Uterus (tissue), 2 donors: ENCODE measurements around the gene OTUB2.

Experiments
- POLR2A ChIP-seq, 2 donors: fragments of 450-650 bp; IDR thresholded peaks; one replicate each; pipeline ENCODE4 v1.6.1; 2016; ENCODE audit warnings: antibody characterized with exemption in 2 of 2, mild to moderate bottlenecking in 1 of 2, moderate library complexity in 1 of 2
- TF ChIP-seq, protein P1 (sequence below), 4 experiments: fragments of 200-600 bp in 2 of 4; fragments of 450-650 bp in 2 of 4; sonication (generic) in 2 of 4; IDR thresholded peaks; one replicate each; pipeline ENCODE4 v1.5.1; 2016 to 2019; ENCODE audit warnings: antibody characterized with exemption in 4 of 4, mild to moderate bottlenecking in 2 of 4, moderate library complexity in 1 of 4

DNA sequence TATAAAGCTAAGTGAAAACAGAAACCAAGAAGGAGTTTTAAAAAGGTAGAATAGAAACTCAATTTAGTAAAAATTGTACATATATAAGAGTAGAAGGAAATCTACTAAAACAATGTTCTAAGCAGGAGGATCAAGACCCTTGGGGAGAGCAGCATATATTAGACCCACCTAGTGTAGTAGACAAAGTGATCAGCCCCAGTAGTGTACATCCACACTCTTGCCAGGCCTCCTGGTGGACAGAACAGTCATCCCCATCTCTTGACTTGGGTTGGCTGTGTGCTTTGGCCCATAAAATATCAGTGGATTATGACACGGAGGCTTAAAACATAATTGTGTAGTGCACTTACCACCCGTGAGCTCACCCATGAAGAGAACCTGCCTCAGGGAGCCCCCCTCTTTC lies 10.9 kb upstream of the OTUB2 start:
- no peak for TF ChIP-seq POLR2A (IDR thresholded peaks at IDR 0.05)
- TF ChIP-seq, protein P1, sequence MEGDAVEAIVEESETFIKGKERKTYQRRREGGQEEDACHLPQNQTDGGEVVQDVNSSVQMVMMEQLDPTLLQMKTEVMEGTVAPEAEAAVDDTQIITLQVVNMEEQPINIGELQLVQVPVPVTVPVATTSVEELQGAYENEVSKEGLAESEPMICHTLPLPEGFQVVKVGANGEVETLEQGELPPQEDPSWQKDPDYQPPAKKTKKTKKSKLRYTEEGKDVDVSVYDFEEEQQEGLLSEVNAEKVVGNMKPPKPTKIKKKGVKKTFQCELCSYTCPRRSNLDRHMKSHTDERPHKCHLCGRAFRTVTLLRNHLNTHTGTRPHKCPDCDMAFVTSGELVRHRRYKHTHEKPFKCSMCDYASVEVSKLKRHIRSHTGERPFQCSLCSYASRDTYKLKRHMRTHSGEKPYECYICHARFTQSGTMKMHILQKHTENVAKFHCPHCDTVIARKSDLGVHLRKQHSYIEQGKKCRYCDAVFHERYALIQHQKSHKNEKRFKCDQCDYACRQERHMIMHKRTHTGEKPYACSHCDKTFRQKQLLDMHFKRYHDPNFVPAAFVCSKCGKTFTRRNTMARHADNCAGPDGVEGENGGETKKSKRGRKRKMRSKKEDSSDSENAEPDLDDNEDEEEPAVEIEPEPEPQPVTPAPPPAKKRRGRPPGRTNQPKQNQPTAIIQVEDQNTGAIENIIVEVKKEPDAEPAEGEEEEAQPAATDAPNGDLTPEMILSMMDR (IDR thresholded peaks at IDR 0.05), result no peak
